HG02678 (cell line): ENCODE results near the gene CMTM7.

ENCODE experiments used
- ATAC-seq: cut with Tn5 transposase; IDR thresholded peaks from one replicate; pipeline ENCODE4 v1.9.1; 2021; ENCODE audit warnings: mild to moderate bottlenecking, moderate library complexity; ENCODE audit not compliant: unreplicated experiment

The CMTM7 gene

GRCh38 chr3:32391643-32392535 lies at the start of gene CMTM7:
CMTM7 (plus strand) TSS chr3:32391853; CDS start chr3:32391907, 54 bp downstream.
- peak; percentile 52 for ATAC-seq

- no peak for ATAC-seq
Measured at GRCh38 chr3:32347343-32348125, 44.1 kb upstream of the CMTM7 start.

GRCh38 chr3:32349184-32349583 lies 42.5 kb upstream of the CMTM7 start:
- ATAC-seq: no peak

DNA sequence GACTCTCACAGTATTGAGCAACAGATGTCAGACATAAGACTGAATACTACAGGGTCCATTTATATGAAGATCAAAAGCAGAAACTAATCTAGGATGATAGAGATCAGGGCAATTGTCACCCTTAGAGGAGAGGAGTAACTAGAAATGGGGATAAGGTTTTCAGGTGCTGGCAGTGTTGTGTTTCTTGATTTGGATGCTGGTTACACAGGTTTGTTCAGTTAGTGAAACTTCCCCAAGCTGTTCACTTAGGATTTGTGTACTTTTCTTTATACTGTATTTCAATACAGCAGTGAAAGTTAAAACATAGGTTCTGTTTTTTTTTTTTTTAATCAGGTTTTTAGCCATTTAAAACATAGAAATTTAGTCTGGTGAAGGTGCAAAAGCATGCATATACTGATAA lies 39.1 kb upstream of the CMTM7 start:
- no peak for ATAC-seq

DNA sequence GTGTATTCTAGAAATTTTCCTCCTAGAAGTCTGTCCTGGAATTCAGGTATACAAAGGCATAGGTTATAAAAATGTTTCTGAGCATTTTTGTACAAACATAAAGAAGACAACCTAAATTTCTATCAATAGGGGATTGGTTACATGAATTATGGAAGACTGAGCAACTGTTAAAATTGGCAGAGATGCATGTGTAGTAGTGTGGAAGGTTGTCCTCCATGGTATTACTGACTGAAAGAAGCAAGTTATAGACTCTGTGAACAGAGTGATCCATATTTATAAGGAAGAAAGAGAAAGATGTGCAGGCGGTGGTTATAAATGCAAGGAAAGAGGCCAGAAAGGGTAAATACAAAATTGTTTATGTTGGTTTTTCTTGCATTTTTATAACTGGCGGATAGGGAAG lies 38.3 kb upstream of the CMTM7 start:
- ATAC-seq: no peak

- no peak for ATAC-seq
Measured at GRCh38 chr3:32354362-32354778, 37.3 kb upstream of the CMTM7 start.

- ATAC-seq: no peak
Measured at GRCh38 chr3:32355751-32356291, 35.8 kb upstream of the CMTM7 start.

DNA sequence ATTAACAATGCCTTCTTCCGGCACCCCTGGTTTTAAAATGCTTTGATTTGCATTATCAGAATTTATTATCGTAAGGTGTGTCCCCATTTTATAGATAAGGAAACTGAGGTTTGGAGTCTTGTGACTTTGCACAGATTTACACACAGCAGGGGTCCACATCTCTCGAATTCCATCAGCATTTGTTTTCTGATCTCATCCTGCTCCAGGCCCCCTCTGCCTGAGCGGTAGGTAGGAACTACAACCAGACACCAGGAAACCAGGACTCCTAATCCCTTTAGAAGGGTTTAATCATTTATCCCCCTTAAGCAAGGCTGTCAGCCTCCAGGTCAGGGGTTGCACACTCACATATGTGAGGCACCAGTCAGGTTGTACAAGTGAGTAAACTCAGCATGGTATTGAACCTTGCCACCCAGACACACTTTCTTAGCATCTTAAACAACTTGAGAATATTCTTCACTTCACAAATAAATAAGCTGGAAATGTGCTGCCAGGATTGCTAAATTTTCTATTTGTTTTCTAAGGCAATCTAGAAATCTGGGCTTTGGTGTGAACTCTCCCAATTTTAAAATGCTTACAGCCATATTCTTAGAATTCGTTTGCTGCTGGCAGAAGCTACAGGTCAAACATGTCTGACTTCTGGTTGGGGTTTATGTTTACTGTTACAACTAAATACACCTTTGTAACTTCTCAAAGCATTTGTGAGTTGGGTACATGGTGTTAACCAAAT lies 31.7 kb upstream of the CMTM7 start:
- no peak for ATAC-seq

- no peak for ATAC-seq
Measured at GRCh38 chr3:32360493-32360827, 31.2 kb upstream of the CMTM7 start.

DNA sequence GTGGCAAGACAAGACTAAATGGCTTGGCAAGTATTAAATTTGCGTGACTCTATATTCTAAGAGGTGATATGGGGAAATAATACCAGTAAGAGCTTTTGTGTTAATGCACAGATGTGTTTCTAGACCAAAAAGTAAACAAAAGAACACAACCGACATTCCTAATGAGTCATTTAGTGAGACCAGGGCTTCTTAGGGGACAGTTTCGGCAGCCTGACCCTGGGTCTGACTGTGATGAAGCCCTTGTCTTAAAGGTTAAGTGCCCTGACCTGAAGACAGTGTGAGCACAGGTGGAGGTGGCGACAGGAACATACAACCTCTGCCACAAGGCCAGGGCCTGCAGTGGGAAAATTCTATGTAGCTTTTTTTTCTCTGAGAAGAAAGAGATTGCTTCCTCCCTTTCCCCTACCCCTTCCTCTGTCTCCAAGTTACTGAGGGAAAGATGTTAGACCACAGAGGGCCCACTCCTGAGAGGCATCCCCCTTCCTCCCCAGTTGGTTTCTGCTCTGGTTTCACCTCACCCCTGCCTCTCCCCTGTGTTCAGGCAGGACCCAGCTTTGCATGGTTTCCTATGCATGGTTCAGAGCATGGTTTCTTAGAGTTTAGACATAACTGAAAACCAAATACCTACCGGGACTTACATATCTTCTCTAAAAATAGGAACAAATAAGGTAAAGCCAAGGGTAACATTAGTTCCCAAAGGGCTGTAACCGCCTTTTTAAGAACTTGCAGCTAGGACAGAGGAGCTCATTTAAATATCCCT lies 24.8 kb upstream of the CMTM7 start:
- no peak for ATAC-seq

- no peak for ATAC-seq
Measured at GRCh38 chr3:32367442-32367841, 24.2 kb upstream of the CMTM7 start.

DNA sequence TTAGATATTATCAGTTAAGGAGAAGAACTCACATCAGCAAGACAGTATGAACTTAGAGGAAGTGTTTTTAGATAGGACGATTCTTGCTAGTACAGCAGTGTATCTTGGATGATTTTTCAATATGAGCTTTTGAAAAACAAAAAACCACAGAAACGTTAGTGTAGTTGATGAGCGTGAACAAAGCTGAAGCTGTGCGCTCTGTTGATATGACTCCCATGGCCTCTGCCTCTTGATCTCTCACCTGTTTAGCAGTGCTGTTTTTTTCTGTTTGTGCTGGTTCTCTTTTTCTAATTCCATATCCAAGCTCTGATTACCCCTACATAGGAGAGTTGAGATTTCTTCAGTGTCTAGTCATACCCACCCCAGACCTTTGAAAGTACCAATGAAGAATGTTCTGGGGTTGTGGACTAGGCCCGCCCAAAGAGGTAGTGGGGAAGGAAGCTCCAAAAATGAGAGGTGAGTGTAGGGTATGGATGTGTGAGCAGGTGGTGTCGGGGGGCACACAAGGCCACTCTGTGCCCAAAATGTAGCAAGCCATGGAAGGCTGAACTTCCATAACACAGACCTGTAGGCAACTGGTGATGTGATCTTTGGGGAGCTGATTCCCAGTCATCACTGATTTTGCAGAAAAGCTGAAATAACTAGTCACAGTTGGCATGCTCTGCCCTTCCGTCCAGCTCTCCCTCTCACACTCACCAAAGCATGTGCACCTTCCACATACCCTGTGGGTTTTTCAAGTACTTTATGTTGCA lies 20.0 kb upstream of the CMTM7 start:
- no peak for ATAC-seq

GRCh38 chr3:32372213-32372490 lies 19.5 kb upstream of the CMTM7 start:
- ATAC-seq: no peak

- no peak for ATAC-seq
Measured at GRCh38 chr3:32373276-32373675, 18.4 kb upstream of the CMTM7 start.

DNA sequence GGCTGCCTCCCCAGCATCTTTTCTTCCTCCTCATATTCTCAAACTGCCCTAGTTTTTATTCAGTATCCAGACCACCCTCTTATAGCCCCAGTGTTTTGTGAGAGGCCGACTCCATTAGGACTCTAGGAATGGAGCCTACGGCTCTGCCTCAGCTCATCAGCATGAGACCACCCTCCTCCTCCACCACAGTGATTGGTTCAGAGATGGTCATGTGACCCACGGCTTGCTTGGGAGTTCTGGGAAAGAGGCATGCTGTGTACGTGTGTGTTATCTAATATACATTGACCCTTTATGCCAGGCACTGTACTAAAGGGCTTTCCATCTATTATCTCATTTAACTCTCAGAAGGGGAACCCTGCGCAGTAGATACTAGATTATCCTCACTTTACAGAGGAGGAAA lies 17.8 kb upstream of the CMTM7 start:
- ATAC-seq: no peak

GRCh38 chr3:32374788-32375595 lies 16.7 kb upstream of the CMTM7 start:
- ATAC-seq: peak; percentile 57

DNA sequence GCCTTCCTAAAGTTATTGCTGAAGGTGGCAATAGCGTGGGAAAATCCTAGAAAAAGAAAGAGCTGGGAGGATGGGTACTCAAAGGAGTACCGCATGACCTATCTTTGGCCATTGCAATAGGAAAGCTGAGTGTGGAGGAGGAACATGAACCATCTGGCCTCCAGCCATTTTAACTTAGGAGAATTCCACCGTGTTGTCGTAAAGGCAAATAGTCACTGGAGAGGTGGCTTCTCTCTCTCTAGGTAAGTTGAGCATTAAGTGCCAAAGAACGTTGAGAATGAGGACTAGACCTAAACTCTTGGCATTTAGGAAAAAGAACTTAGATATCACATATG lies 16.1 kb upstream of the CMTM7 start:
- no peak for ATAC-seq

GRCh38 chr3:32376115-32376514 lies 15.5 kb upstream of the CMTM7 start:
- ATAC-seq: no peak

GRCh38 chr3:32379831-32380500 lies 11.7 kb upstream of the CMTM7 start:
- no peak for ATAC-seq
